Measurements from ENCODE around the gene FAM20C.

FAM20C gene

DNA sequence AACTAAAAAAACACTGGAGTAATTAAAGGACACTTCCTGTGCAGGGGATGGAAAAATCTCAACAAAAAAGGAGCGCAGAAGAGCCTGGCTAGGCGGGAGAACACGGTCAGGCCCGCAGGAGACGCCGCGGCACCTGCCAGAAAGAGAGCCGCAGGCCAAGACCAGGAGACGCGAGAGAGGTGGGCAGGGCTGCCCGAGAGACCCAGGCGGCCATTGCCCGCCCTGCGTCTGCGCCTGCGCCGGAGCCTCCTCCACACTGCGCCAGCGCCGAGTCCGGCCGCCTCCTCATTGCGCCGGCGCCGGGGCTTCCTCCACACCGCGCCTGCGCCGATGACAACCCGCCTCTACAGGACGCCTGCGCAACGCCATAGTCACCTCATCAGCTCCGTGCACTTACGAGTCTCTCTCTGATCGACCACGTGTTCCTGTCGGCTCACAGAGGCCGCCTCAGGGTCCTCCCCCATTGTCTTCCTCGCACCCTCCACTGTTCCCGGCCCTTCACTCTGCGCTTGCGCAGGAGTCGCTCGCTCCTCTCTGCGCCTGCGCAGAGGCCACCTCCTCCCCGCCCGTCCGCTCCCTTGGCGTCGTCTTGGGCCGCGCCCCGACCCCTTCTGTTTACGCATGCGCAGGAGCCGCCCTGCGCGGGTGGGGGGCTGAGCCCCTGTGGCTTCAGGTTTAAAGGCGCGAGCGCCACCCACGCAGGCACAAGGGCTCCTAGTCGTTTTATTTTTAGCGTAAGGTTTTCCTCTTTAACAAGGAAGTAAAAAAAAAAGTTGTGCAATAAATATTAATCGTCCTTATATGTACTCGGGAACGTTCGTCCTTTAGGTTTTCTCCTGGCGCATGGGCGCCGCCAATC, 43.2 kb upstream of the FAM20C start (continued):
- TF ChIP-seq ZNF335 (tag by site-specific recombination; conservative IDR thresholded peaks at IDR 0.05) (peak; percentile 69), FEZF1 (tag by site-specific recombination; IDR thresholded peaks at IDR 0.05) (no peak), ZNF366 (tag by site-specific recombination; conservative IDR thresholded peaks at IDR 0.05) (peak; percentile 80), ZNF248 (tag by site-specific recombination; IDR thresholded peaks at IDR 0.05) (no peak), ZNF121 (tag by site-specific recombination; IDR thresholded peaks at IDR 0.05) (no peak), YY1 (tag by site-specific recombination; IDR thresholded peaks at IDR 0.05) (peak; percentile 79), ZNF10 (tag by site-specific recombination; IDR thresholded peaks at IDR 0.05) (peak; percentile 26; the same call in 1 of the 2 replicates), KLF8 (tag by site-specific recombination; IDR thresholded peaks at IDR 0.05) (peak; percentile 34; the same call in 1 of the 2 replicates), SP2 (tag by site-specific recombination; IDR thresholded peaks at IDR 0.05) (peak; percentile 84), EGR2 (tag by site-specific recombination; IDR thresholded peaks at IDR 0.05; ENCODE audit: low read depth) (peak; percentile 25; the same call in 1 of the 2 replicates), ZNF2 (tag by site-specific recombination; IDR thresholded peaks at IDR 0.05) (peak; percentile 47; the same call in 1 of the 2 replicates), ZSCAN30 (tag by site-specific recombination; IDR thresholded peaks at IDR 0.05) (0 out of 2 replicates have a peak, but pooled peaks have one; percentile 60), ZNF501 (tag by site-specific recombination; IDR thresholded peaks at IDR 0.05) (no peak), ZNF555 (tag by site-specific recombination; conservative IDR thresholded peaks at IDR 0.05) (no peak), ZNF274 (IDR thresholded peaks at IDR 0.05; ENCODE audit: low read length) (no peak), ZNF274 (tag by site-specific recombination; IDR thresholded peaks at IDR 0.05; ENCODE audit: borderline replicate concordance) (no peak), ZNF24 (tag by site-specific recombination; IDR thresholded peaks at IDR 0.05) (0 out of 2 replicates have a peak, but pooled peaks have one; percentile 55), ZIC2 (tag by site-specific recombination; IDR thresholded peaks at IDR 0.05) (peak; percentile 95), ZNF184 (tag by site-specific recombination; IDR thresholded peaks at IDR 0.05) (peak; percentile 51; the same call in 1 of the 2 replicates), TCF7L2 (IDR thresholded peaks at IDR 0.05; ENCODE audit: borderline replicate concordance, low read depth, low read length) (no peak), SP7 (tag by site-specific recombination; IDR thresholded peaks at IDR 0.05) (peak; percentile 62), ZBTB17 (tag by site-specific recombination; IDR thresholded peaks at IDR 0.05) (peak; percentile 78; the same call in 1 of the 2 replicates), ZNF610 (tag by site-specific recombination; IDR thresholded peaks at IDR 0.05; ENCODE audit: borderline replicate concordance) (0 out of 2 replicates have a peak, but pooled peaks have one; percentile 27)
- TF ChIP-seq, protein P1, sequence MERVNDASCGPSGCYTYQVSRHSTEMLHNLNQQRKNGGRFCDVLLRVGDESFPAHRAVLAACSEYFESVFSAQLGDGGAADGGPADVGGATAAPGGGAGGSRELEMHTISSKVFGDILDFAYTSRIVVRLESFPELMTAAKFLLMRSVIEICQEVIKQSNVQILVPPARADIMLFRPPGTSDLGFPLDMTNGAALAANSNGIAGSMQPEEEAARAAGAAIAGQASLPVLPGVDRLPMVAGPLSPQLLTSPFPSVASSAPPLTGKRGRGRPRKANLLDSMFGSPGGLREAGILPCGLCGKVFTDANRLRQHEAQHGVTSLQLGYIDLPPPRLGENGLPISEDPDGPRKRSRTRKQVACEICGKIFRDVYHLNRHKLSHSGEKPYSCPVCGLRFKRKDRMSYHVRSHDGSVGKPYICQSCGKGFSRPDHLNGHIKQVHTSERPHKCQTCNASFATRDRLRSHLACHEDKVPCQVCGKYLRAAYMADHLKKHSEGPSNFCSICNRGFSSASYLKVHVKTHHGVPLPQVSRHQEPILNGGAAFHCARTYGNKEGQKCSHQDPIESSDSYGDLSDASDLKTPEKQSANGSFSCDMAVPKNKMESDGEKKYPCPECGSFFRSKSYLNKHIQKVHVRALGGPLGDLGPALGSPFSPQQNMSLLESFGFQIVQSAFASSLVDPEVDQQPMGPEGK (tag by site-specific recombination; IDR thresholded peaks at IDR 0.05): peak; percentile 86
- TF ChIP-seq, protein P2, sequence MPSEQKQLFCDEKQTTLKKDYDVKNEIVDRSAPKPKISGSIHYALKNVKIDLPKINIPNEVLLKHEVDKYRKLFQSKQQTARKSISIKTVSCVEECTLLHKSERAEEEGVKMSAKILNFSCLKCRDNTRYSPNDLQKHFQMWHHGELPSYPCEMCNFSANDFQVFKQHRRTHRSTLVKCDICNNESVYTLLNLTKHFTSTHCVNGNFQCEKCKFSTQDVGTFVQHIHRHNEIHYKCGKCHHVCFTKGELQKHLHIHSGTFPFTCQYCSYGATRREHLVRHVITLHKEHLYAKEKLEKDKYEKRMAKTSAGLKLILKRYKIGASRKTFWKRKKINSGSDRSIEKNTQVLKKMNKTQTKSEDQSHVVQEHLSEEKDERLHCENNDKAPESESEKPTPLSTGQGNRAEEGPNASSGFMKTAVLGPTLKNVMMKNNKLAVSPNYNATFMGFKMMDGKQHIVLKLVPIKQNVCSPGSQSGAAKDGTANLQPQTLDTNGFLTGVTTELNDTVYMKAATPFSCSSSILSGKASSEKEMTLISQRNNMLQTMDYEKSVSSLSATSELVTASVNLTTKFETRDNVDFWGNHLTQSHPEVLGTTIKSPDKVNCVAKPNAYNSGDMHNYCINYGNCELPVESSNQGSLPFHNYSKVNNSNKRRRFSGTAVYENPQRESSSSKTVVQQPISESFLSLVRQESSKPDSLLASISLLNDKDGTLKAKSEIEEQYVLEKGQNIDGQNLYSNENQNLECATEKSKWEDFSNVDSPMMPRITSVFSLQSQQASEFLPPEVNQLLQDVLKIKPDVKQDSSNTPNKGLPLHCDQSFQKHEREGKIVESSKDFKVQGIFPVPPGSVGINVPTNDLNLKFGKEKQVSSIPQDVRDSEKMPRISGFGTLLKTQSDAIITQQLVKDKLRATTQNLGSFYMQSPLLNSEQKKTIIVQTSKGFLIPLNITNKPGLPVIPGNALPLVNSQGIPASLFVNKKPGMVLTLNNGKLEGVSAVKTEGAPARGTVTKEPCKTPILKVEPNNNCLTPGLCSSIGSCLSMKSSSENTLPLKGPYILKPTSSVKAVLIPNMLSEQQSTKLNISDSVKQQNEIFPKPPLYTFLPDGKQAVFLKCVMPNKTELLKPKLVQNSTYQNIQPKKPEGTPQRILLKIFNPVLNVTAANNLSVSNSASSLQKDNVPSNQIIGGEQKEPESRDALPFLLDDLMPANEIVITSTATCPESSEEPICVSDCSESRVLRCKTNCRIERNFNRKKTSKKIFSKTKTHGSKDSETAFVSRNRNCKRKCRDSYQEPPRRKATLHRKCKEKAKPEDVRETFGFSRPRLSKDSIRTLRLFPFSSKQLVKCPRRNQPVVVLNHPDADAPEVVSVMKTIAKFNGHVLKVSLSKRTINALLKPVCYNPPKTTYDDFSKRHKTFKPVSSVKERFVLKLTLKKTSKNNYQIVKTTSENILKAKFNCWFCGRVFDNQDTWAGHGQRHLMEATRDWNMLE (tag by site-specific recombination; conservative IDR thresholded peaks at IDR 0.05; ENCODE audit: low read depth): peak; percentile 33; the same call in 1 of the 2 replicates
- TF ChIP-seq, protein P3, sequence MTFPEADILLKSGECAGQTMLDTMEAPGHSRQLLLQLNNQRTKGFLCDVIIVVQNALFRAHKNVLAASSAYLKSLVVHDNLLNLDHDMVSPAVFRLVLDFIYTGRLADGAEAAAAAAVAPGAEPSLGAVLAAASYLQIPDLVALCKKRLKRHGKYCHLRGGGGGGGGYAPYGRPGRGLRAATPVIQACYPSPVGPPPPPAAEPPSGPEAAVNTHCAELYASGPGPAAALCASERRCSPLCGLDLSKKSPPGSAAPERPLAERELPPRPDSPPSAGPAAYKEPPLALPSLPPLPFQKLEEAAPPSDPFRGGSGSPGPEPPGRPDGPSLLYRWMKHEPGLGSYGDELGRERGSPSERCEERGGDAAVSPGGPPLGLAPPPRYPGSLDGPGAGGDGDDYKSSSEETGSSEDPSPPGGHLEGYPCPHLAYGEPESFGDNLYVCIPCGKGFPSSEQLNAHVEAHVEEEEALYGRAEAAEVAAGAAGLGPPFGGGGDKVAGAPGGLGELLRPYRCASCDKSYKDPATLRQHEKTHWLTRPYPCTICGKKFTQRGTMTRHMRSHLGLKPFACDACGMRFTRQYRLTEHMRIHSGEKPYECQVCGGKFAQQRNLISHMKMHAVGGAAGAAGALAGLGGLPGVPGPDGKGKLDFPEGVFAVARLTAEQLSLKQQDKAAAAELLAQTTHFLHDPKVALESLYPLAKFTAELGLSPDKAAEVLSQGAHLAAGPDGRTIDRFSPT (tag by site-specific recombination; IDR thresholded peaks at IDR 0.05): no peak
- TF ChIP-seq, protein P4, sequence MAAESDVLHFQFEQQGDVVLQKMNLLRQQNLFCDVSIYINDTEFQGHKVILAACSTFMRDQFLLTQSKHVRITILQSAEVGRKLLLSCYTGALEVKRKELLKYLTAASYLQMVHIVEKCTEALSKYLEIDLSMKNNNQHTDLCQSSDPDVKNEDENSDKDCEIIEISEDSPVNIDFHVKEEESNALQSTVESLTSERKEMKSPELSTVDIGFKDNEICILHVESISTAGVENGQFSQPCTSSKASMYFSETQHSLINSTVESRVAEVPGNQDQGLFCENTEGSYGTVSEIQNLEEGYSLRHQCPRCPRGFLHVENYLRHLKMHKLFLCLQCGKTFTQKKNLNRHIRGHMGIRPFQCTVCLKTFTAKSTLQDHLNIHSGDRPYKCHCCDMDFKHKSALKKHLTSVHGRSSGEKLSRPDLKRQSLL (tag by site-specific recombination; IDR thresholded peaks at IDR 0.05): no peak
- TF ChIP-seq, protein P5, sequence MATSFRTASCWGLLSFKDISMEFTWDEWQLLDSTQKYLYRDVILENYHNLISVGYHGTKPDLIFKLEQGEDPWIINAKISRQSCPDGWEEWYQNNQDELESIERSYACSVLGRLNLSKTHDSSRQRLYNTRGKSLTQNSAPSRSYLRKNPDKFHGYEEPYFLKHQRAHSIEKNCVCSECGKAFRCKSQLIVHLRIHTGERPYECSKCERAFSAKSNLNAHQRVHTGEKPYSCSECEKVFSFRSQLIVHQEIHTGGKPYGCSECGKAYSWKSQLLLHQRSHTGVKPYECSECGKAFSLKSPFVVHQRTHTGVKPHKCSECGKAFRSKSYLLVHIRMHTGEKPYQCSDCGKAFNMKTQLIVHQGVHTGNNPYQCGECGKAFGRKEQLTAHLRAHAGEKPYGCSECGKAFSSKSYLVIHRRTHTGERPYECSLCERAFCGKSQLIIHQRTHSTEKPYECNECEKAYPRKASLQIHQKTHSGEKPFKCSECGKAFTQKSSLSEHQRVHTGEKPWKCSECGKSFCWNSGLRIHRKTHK (tag by site-specific recombination; IDR thresholded peaks at IDR 0.05): no peak
